GM21717 (cell line): ENCODE data around the gene SLC39A1.
"Not testable (repeated sequence)": the region's sequence is repeated elsewhere in the genome, so short reads cannot be mapped to it uniquely, and the experiment has no call there.

Experiments
- ATAC-seq: cut with Tn5 transposase; IDR thresholded peaks from one replicate; pipeline ENCODE4 v1.9.1; 2021; ENCODE audit warnings: mild to moderate bottlenecking, moderate library complexity; ENCODE audit not compliant: unreplicated experiment

The SLC39A1 gene

GRCh38 chr1:153963030-153963849, at the start of gene SLC39A1:
SLC39A1 (minus strand) TSS chr1:153963537; CDS start chr1:153962715, 822 bp downstream.
- ATAC-seq, result peak; percentile 43

GRCh38 chr1:154012543-154012942, 49.2 kb upstream of the SLC39A1 start:
- not testable (repeated sequence) for ATAC-seq

GRCh38 chr1:154012129-154012528, 48.8 kb upstream of the SLC39A1 start:
- no peak for ATAC-seq

GRCh38 chr1:154006136-154006535, 42.8 kb upstream of the SLC39A1 start:
- ATAC-seq, result no peak

GRCh38 chr1:154000420-154000819, 37.1 kb upstream of the SLC39A1 start:
- no peak for ATAC-seq

GRCh38 chr1:153996882-153997281, 33.5 kb upstream of the SLC39A1 start:
- not testable (repeated sequence) for ATAC-seq

- no peak for ATAC-seq
These were observed 32.3 kb upstream of the SLC39A1 start for GRCh38 chr1:153995640-153996039.

GRCh38 chr1:153995202-153995601, 31.9 kb upstream of the SLC39A1 start:
- no peak for ATAC-seq

- no peak for ATAC-seq
These were observed 28.5 kb upstream of the SLC39A1 start for GRCh38 chr1:153991806-153992205.

GRCh38 chr1:153991151-153991630, 27.9 kb upstream of the SLC39A1 start:
- ATAC-seq, result no peak

- peak; percentile 70 for ATAC-seq
These were observed 27.3 kb upstream of the SLC39A1 start, which contains the start of gene RPS27 for GRCh38 chr1:153990468-153991150. RPS27 (plus strand) TSS chr1:153990762; CDS start chr1:153990797, 35 bp downstream.

- no peak for ATAC-seq
These were observed 24.3 kb upstream of the SLC39A1 start for GRCh38 chr1:153987621-153988020.

- no peak for ATAC-seq
These were observed 22.8 kb upstream of the SLC39A1 start, which contains the start of gene RAB13 for GRCh38 chr1:153985941-153986761. RAB13 (minus strand) TSS chr1:153986339; CDS start chr1:153986236, 103 bp downstream.

- ATAC-seq, result no peak
These were observed 22.1 kb upstream of the SLC39A1 start for GRCh38 chr1:153985341-153985912.

GRCh38 chr1:153984123-153984894, 21.0 kb upstream of the SLC39A1 start:
- ATAC-seq, result no peak

- ATAC-seq, result not testable (repeated sequence)
These were observed 18.4 kb upstream of the SLC39A1 start for GRCh38 chr1:153981735-153982134.

GRCh38 chr1:153979091-153979490, 15.8 kb upstream of the SLC39A1 start:
- not testable (repeated sequence) for ATAC-seq

GRCh38 chr1:153978274-153978909, 15.1 kb upstream of the SLC39A1 start:
- no peak for ATAC-seq
